HG03025 (cell line): ENCODE measurements around the gene CLTCL1.
"Not testable (repeated sequence)": the region's sequence is repeated elsewhere in the genome, so short reads cannot be mapped to it uniquely, and the experiment has no call there.

Experiments
- ATAC-seq: cut with Tn5 transposase; IDR thresholded peaks from one replicate; pipeline ENCODE4 v1.9.1; 2021; ENCODE audit warnings: mild to moderate bottlenecking, moderate library complexity; ENCODE audit not compliant: unreplicated experiment, low FRiP score

The CLTCL1 gene

GRCh38 chr22:19222242-19223005 is 69.1 kb downstream of the CLTCL1 start:
- no peak for ATAC-seq

GRCh38 chr22:19220867-19221266 is 70.7 kb downstream of the CLTCL1 start:
- no peak for ATAC-seq

- no peak for ATAC-seq
Measured at GRCh38 chr22:19218541-19219233, 72.8 kb downstream of the CLTCL1 start.

GRCh38 chr22:19216579-19216978 is 74.9 kb downstream of the CLTCL1 start:
- ATAC-seq: no peak

GRCh38 chr22:19215360-19215759 is 76.2 kb downstream of the CLTCL1 start:
- no peak for ATAC-seq

GRCh38 chr22:19214078-19214473 is 77.4 kb downstream of the CLTCL1 start:
- ATAC-seq: no peak

GRCh38 chr22:19213442-19214077 is 78.0 kb downstream of the CLTCL1 start:
- ATAC-seq: no peak

- no peak for ATAC-seq
Measured at GRCh38 chr22:19213001-19213400, 78.5 kb downstream of the CLTCL1 start.

- ATAC-seq: no peak
Measured at GRCh38 chr22:19212302-19212870, 79.1 kb downstream of the CLTCL1 start.

- no peak for ATAC-seq
Measured at GRCh38 chr22:19210188-19210587, 81.3 kb downstream of the CLTCL1 start.

- ATAC-seq: no peak
Measured at GRCh38 chr22:19208287-19208847, 83.2 kb downstream of the CLTCL1 start.

GRCh38 chr22:19207884-19208283 is 83.6 kb downstream of the CLTCL1 start:
- ATAC-seq: no peak

- ATAC-seq: no peak
Measured at GRCh38 chr22:19207401-19207808, 84.1 kb downstream of the CLTCL1 start.

GRCh38 chr22:19206287-19206686 is 85.2 kb downstream of the CLTCL1 start:
- ATAC-seq: no peak

- ATAC-seq: no peak
Measured at GRCh38 chr22:19204640-19205039, 86.9 kb downstream of the CLTCL1 start.

- no peak for ATAC-seq
Measured at GRCh38 chr22:19203834-19204233, 87.7 kb downstream of the CLTCL1 start.

GRCh38 chr22:19202799-19203186 is 88.7 kb downstream of the CLTCL1 start:
- not testable (repeated sequence) for ATAC-seq

GRCh38 chr22:19201869-19202798 is 89.4 kb downstream of the CLTCL1 start:
- ATAC-seq: no peak

GRCh38 chr22:19201130-19201868 is 90.2 kb downstream of the CLTCL1 start:
- ATAC-seq: no peak
